NCI-H1694 treated with DMSO at 0.1 percent for 48 hours (cell line): Measurements from ENCODE around the gene MTHFD2.
A peak's percentile ranks its signal among the peaks of the same experiment; 100 is the strongest.
"Not testable (repeated sequence)": the region's sequence is repeated elsewhere in the genome, so short reads cannot be mapped to it uniquely, and the experiment has no call there.

Experiments
- DNase-seq: peaks from one replicate; lab custom pipeline; 2025; lab: John Stamatoyannopoulos, UW

MTHFD2 gene

GRCh38 chr2:74198461-74199274 is at the start of gene MTHFD2:
Gene MTHFD2, plus strand, starts transcription at chr2:74198615. Its CDS starts 27 bp downstream, at chr2:74198642.
- DNase-seq: peak; percentile 96

DNA sequence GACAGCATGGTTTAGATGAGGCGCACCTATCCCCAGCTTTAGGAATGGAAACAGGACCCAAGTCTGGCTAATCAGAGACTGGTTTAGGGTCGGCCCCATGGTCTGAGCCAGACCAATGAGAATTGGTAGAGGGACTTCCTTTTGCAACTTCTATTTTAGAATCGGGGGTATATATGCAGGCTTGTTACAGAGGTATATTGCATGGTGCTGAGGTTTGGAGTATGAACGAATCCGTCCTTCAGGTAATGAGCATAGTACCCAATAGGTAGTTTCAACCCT is 49.2 kb upstream of the MTHFD2 start:
- DNase-seq: no peak

GRCh38 chr2:74149570-74150319 is 48.7 kb upstream of the MTHFD2 start:
- no peak for DNase-seq

DNA sequence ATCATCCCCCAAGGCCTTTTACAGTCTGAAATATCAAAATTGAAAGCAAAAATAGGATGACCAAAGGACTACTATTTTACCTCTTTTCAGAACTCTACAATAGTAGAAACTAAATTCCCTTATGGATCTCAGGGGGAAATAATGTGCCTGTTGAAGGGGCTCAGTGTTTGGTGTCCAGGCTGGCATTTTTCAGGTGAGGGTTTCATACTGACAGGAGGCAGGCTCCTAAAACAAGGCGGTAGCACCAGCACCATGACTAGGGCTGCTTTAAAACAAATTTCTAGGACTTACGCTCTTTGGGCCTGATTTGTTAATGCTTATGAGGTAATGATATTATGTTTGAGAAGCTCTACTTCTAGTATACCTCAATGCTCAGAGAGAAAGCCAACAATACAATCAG is 45.5 kb upstream of the MTHFD2 start:
- no peak for DNase-seq

GRCh38 chr2:74155830-74156229 is 42.6 kb upstream of the MTHFD2 start:
- DNase-seq: no peak

- no peak for DNase-seq
These were observed 35.5 kb upstream of the MTHFD2 start for GRCh38 chr2:74162951-74163350.

DNA sequence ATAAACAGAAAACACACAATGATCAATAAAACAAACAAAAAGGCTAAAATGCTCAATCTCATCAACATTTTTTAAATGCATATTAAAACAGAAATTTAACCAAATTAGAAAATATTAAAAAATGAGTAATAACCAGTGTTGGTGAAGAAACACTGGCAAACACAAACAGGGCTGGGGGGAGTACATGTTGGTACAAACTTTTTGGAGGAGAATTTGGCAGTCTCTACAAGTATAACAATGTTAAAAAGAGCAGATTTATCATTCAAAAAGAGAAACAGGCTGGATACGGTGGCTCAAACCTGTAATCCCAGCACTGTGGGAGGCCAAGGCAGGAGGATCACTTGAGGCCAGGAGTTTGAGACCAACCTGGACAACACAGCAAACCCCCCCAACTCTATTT is 33.7 kb upstream of the MTHFD2 start:
- DNase-seq: no peak

- no peak for DNase-seq
These were observed 29.7 kb upstream of the MTHFD2 start for GRCh38 chr2:74168739-74169138.

GRCh38 chr2:74174909-74175308 is 23.5 kb upstream of the MTHFD2 start:
- DNase-seq: no peak

- no peak for DNase-seq
These were observed 20.7 kb upstream of the MTHFD2 start for GRCh38 chr2:74177696-74178095.

DNA sequence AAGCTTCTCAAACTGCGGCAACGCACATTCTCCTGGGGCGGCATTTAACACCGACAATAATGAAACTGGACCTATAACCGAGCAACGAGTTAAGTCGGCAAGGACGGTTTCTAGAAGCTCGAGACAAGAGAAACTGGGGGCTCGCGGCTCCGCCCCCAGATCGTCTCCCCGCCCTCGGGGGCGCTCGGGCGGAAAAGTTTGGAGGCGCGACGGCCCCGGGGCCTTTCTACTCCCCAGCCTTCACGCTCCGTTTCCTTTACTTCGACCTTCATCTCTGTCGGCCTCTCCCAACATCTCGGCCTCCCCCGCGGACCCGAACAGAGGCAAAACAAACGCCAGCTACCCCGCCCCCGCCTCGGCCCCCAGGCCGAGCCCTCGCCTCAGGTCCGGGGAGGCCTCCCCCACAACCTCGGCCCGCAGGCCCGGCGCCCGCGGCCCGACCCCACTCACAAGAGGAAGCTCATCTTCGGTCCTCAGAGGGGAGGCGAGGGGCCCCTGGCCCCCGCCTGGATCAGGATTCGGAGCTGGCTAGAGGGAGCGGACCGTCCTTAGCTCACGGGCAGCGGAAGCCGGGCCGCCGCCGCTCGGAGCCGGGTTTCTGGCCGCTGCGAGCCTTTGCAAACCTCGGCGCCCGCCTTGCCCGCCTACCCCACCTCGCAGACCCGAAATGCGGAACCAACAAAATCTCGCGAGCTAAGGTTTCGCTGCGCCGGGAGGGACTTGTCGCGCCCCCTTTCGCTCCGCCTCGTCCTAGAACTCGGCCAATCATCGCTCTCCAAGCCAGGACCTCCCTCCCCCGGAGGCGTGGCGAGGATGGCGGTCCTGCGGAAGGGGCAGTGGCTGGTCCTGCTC is 20.0 kb upstream of the MTHFD2 start, which contains the start of gene MOB1A:
Gene MOB1A, minus strand, starts transcription at position 669 of the 852 bp plus-strand sequence. Its CDS starts 205 bp downstream, at position 464.
- DNase-seq: peak; percentile 98

- DNase-seq: no peak
These were observed 19.2 kb upstream of the MTHFD2 start for GRCh38 chr2:74179063-74179865.

- DNase-seq: peak; percentile 95
These were observed 16.7 kb upstream of the MTHFD2 start for GRCh38 chr2:74181739-74182138.

DNA sequence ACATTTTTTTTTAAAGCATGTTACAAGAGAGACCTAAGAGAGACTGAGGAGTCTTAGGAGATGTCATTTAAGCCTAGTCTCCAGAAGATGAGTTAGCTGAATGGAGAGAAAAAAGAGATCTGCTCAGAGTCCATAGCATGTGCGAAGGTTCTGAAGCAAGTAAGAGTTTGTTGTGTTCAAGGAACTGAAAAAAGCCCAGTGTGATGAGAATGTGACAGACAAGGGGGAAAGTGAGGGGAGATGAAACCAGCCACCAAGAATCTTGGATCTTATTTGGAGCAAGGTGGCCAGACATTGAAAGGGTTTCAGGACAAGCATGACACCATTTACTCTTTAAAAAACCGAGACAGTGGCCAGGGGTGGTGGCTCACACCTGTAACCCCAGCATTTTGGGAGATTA is 14.5 kb upstream of the MTHFD2 start:
- DNase-seq: no peak

GRCh38 chr2:74186038-74186437 is 12.4 kb upstream of the MTHFD2 start:
- DNase-seq: no peak

GRCh38 chr2:74186706-74187105 is 11.7 kb upstream of the MTHFD2 start:
- DNase-seq: not testable (repeated sequence)

- DNase-seq: peak; percentile 80
These were observed 10.3 kb upstream of the MTHFD2 start for GRCh38 chr2:74188018-74188601.

DNA sequence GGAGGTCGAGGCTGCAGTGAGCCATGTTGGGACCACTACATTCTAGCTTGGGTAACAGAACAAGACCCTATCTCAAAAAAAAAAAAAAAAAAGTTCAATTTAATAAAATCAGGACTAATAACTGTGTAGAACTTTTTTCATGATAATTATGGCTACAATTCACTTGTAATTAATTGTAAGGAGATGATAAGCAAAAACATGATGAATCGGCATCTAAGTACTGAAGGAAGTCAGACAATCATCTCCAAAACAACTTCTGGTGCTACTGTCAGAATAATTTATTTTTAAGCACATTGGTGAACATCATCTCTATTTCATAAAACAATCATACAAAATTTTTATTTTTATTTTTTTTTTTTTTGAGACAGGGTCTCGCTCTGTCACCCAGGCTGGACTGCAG is 9.7 kb upstream of the MTHFD2 start:
- no peak for DNase-seq

DNA sequence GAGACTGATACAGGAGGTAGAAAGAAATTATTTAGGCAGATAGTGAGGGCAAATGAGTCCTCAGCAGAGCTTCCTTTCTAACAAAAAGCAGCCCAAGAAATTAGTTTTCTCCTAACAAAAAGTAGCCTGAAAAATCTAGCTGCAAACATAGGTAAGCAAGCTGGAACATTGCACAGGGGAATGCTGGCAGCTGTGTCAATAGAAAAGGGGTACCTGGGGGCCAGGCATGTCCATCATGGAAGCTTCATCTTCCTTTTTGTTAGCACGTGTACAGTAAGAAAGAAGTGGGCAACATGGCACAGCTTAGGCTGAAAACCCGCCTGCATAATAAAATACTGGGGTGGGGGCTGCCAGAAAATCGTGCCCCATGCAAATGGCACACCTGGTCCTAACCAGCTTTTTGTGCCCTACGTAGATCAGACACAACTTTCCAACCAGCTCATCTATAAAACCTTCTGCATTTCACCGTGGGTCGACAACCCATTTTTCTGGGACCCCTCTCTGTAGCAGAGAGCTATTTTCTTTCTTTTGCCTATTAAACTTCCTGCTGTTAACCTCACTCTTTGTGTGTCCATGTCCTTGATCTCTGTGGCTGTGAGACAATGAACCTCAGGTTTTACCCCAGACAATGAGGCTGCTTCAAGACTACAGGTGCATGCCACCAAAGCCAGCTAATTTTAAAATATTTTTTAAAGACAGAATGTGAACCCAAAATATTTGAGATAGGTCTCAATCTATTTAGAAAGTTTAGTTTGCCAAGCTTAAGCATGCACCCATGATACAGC is 6.6 kb upstream of the MTHFD2 start:
- no peak for DNase-seq

DNA sequence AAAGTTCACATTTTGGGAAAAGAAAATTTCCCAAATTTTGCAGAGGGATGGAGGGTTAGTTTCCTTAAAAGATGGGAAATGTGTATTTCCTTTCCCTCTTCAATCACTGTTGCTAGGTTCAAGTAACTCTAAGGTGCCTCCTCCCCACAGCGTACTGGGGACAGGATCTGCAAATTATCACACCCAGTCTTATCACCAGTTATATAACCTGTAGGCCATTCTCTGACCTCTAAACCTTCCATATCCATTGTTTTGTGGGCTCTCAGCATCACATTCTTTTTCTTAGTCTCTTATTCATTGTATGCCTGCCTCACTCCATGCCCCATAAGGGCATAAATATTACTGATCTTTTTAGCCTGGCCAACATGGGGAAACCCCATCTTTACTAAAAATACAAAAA is 3.6 kb upstream of the MTHFD2 start:
- DNase-seq: no peak
